Renal cortical epithelial cell (primary cell): ENCODE measurements around the gene MLPH. TPM values are rescaled to one million over a fixed set of nuclear protein-coding genes. Genes with fewer than 3 reads are reported as not detected.
A peak's percentile ranks its signal among the peaks of the same experiment; 100 is the strongest.
"Not testable (repeated sequence)": the region's sequence is repeated elsewhere in the genome, so short reads cannot be mapped to it uniquely, and the experiment has no call there.

ENCODE experiments used
- DNase-seq: peaks from one replicate; pipeline ENCODE4 v3.0.0-alpha.2; 2011; ENCODE audit warnings: low read depth
- total RNA-seq: library from RNA; depleted of rRNA; stranded (reverse); fragments of >200 nt; gene quantifications from 2 replicates; pipeline ENCODE4 v1.2.3, GENCODE V29; 2014

The MLPH gene
- total RNA-seq, 1 donor from 2014 or later: 24.6 TPM

DNA sequence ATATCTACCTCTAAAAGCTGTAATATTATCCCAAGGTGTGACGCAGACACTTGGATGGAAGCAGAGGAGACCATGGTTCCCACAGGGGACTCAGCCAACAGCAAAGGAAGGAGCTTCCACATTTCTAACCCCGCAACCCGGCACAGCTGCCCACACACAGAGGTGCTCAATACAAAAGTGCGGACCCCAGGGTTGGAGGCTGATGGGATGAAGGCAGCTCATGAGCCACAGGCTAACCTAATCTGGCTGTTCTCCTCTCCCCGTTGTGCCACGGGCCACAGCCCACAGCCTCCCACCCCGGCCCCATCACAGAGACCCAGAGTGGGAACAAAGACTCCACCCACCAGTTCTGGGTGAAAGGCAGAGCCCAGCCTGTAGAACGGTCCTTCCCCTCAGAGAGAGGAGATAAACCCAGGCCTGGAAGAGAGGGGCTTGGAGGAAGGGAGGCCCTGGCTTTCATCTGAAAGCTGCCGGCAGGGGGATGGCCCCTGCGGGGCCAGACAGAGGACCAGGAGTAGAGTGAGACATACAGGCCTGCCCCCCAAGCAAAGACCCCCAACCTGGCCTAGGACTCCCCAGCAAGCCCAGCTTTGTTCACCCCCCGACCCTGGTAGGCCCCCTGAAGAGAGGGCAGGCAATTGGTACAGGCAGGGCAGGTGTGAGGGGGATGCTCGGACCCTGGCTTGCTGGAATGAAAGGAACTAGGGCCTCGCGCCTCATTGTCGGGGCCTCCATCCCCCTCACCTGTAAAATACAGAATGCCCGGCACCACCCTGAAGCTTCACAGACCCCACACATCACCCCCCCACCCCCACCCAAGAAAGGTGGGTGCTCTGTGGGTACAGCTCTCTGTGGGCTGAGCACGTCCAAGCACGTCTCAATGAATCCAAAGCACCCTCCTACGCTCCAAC lies 96.6 kb downstream of the MLPH start:
- DNase-seq: no peak

DNA sequence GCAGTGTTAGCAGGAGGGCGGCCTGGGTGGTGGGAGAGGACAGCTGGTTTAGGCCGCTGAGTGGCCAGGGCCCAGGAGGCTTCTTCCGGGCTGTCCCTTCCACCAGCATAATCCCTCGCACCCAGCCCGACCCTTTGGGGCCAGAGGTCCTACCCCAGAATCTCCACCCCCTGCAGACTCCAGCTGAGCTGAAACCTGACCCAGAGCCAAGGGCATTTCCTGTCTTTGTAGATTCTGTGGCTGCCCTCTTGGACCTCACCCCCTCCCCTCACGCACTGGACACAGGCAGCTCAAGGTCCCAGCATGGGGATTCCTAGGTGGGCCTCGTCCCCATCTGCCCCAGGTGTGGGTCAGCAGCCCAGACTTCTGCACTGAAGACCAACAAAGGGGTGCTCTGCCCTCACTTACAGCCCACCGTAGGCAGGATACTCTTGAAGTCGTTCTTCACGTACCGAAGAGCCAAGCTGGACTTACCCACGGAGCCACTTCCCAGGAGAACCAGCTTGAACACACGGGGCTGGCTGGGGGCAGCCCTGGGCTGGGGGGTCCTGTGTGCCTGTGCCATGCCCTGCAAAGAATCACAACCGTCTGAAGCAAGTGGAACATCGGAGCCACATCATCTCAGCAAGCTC lies 98.7 kb downstream of the MLPH start:
- DNase-seq: no peak

DNA sequence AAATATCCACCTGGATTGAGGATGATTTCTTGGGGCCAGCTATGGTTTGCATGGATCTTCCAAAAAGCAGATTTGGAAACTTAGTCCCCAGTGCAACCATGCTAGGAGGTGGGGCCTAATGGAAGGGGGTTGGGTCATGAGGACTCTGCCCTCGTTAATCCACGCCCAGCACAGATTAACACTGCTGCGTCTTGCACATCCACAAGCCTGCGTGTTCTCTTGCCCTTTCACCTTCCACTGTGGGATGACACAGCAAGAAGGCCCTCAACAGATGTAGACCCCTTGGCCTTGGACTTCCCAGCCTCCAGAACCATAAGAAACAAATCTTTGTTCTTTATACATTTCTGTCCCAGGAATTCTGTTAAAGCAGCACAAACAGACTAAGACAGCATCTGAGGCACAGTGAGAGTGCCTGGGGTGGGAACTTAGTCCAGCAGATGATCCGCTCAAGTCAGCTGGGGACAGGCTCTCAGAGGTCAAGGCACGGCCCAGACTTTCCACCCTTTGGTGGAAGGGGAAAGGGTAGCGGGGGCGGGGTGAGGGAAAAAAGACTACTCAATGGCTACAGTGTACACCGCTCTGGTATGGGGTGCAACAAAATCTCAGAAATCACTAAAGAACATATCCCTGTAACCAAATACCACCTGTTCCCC lies 101.1 kb downstream of the MLPH start:
- no peak for DNase-seq

DNA sequence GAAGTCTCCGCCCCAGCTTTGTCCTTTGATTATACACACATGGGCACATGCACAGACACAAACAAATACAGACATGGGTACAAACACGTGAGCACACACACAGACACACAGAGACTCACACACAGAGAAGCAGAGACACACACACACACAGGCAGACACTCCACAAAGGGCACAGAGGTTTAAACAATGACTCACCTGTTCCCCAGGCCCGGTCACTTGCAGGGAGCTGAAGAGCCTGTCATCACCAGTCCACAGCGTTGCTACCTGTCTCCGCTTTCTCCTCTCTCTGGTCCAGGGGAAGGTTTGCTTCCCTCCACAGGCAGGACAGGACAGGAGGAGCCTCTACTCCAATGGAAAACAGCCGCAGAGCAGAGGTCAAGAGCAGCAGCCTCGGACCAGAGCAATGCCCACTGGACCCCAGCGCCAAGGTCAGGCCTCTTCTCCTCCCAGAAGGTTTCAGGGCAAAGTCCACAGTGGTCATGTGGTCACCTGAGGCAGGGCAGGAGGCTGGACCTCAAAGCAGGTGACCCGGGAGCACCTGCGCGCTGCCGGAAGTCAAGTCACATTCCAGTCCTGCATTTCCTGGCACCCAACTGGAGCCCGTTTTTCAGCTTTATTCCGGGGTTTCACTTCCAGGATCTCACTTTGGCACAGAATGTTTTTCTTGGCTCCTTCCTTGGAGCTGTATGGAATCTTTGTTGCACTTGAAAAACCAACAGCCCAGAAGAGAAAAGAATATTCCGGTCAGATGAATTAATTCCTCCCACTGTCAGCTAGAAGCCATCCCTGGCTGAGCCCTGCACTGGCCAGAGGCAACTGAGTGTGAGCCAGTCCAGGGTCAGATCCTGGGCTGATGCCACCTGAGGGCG lies 103.5 kb downstream of the MLPH start, which contains the start of gene RAB17:
RAB17 (minus strand) TSS at position 463 of the 869 bp plus-strand sequence. CDS start 4,580 bp downstream, outside the sequence.
- peak; percentile 75 for DNase-seq

DNA sequence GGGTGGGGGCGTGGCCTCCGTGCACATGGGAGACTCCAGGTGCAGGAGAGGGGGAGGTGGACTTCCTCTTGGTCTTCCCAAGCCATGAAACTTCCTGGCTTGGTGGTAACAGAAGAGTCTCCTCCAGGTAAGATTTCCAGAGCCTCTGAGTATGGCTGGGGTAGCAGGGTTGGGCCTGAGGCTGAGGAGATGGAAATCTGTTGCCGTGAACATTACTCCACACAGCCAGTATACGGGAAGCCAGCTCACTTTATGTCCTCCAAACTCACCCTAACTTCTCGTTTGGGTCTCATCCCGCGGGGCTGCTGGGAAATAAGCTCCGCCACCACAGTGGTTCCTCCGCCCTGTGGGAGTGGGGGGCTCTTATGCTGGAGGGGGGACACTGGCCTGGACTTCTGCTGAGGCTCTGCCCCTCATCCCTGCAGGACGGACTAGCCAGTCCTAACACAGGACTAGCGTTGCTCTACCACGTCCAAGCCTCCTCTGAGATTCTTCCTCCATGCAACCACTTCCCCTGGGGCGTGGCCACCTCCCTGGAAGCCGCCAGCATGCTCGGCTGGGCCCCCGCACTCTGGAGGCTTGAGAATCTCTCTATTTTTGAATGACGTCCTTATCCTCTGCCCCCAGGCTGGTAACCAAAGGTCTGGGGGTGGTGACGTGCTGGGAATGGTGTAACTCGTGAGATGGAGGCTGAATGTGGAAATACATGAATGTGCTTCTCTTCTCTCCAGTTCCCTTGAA lies 104.3 kb downstream of the MLPH start:
- no peak for DNase-seq

DNA sequence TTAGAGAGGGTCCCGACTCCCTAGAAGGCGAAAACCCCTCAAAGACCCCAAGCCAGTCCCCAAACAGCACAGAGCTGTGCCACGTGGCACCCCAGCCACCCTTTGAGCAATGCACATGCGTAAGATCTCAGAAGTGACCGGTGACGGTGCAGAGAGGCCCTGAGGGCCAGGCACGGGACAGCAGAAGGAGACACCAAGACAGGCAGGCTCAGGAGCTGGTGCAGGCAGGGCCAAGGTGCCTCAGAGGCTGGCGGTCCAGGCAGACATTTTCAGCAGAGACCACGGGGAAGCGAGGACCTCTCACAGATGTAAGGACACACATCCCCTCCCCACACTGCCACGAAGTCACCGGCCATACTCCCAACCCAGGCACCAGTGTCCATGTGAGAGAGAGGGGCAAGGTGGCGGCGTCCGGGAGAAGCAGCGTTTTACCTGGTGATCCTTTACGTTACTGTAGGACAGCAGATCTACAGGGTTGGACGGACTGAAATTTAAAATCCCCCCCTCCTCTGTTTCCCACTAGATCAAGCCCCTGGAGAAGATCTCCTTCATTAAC lies 105.5 kb downstream of the MLPH start:
- no peak for DNase-seq

DNA sequence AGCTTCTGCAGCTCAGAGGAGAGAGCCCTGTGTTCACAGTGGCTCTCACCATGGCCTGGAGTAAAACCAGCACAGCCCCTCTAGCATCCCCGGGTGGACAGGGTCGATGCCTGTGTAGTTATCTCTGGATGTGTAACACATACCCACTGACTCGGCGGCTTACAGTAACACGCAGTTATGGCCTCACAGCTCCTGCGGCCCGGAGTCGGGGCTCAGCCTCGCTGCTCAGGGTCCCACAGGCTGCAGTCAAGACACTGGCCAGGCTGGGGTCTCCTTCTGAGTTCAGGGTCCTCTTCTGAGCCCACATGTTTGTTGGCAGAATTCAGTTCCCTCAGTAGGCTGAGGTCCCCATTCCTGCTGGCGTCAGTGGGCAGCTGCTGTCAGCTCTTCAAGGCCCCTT lies 106.0 kb downstream of the MLPH start:
- no peak for DNase-seq

DNA sequence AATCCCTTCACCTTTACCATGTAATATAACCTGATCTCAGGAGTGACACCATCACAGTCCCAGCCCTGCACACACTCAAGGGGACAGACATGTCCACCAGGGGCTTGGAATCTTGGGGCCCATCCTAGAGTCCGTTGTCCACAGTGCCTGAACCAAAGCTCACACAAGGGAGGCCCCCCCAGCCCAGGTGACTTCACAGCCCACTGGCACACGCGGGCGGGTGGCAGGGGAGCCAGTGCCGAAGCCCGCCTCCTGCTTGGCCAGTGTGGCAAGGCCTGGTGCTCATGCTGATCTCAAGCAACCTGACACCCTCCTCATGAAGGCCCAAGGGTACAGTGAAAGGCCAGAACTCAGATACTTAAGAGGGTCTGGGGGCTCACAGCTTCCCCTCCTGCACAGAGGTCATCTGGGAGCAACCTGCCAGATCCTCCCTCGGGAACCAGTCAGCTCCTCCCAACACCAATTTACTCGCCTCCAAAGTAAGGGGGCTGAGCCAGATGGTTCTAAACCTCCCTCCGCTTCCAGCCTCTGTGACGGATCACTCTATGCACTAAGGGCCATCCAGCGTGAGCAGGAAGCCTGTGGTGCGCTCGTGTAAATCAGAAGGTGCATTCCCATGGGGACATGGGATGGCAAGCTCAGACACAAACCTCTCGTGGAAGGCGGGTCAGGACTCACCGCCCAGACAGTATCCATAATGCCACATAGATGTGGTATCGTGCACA lies 106.7 kb downstream of the MLPH start:
- DNase-seq: no peak

DNA sequence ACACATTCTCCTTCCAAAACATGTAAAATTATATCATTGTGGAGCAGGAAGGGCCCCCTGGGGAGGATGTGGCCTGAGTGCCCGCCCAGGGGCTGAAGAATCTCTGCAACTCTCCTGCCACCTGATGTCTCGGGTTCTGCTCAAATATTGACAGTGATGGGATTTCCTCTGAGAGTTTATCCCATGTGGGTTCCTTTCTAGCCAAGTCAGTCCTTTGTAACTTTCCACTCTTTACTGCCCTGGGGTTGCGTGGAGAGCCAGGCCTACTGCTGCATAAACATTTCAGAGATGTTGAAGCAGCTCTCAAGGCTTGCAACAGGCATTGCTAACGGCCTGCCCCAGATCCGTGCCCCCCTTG lies 107.4 kb downstream of the MLPH start:
- no peak for DNase-seq

DNA sequence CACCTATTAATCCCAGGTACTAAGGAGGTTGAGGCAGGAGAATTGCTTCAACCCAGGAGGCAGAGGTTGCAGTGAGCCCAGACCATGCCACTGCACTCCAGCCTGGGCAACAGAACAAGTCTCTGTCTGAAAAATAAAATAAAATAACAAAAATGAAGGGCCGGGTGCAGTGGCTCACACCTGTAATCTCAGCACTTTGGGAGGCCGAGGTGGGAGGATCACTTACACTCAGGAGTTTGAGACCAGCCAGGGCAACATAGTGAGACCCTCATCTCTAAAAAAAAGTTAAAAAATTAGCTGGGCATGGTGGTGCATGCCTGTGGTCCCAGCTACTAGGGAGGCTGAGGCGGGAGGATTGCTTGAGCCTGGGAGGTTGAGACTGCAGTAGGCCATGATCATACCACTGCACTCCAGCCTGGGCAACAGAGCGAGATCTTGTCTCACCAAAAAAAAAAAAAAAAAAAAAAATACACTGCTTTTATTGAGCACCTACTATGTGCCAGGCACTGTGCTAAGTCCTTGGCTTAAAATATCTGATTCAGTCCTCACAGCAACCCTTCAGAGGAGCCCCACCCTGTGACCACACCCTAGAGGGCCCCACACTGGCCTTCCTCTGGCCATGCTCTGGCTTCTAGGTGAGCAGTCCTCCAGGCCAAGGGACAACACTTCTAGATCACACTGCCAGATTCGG lies 108.9 kb downstream of the MLPH start:
- DNase-seq: not testable (repeated sequence)

DNA sequence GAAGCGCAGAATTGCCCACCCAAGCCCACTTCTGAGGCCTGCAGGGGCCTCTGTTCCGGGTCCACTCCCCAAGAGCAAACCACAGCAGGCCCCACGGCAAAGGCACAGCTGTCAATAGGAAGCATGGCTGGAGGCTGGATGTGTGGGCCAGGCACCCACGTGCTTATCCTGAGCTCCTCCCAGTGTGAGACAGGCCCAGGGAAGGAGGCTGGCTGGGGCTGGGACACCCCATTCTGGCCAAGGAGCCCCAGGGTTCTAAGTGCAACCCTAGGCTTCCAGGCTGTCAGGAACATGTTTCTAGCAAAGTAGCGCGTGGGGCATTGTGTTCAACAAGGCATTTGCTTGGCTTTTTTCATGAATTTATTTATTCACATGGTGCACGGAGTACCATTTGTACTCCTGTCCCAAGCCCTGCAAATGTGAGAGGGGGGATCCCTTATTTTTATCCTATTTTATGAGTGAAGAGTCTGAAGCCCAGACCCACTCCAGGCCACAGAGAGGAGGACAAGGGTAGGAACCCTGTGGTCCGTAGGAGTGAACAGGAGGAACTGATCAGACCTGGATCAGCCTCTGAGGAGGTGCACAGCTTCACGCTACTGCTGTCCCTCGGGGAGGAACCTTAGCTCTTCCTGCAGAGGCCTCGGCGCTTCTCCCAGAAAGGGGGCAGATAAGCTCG lies 109.6 kb downstream of the MLPH start:
- no peak for DNase-seq

DNA sequence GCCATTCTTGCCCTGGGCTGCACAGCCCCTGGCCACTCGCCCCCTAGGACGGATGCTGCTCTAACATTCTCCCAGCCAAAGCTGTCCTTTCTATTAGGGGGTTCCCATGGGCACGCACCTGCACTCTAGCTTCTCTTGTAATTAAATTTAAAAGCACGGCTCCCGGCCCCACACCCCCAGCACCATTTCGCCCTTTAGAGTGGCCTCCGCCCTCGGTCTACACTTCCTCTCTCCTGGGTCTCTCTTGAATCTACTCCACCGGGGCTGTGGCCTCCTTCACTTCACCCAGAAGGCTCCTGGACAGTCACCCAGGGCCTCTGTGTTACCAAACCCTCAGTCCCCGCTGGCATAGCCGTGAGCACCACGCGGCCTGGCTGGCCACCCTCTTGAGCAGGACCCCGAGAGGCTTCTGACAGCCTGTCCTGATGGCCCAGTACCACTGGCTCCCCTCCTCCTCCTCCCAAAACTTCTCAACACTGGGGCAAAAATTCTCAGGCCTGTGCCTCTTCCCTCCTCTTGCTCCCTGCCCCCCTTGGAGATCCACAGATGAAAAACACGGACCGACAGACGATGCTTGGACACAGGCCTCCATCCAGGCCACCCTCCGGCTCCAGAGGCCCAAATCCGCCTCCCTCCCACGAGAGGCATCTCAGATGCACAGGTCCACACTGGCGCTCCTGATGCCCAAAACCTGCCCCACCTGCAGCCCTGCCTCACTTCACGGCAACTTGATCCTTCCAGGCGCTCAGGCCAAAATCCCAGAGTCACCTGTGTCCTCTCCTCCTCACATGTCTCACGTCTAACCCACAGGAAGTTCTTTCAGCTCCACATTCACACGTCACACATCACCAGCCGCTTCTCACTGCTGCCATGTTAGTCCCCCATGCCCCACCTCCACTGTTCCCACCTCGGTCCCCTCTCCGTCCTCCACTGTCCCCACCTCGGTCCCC lies 110.4 kb downstream of the MLPH start:
- DNase-seq: no peak

DNA sequence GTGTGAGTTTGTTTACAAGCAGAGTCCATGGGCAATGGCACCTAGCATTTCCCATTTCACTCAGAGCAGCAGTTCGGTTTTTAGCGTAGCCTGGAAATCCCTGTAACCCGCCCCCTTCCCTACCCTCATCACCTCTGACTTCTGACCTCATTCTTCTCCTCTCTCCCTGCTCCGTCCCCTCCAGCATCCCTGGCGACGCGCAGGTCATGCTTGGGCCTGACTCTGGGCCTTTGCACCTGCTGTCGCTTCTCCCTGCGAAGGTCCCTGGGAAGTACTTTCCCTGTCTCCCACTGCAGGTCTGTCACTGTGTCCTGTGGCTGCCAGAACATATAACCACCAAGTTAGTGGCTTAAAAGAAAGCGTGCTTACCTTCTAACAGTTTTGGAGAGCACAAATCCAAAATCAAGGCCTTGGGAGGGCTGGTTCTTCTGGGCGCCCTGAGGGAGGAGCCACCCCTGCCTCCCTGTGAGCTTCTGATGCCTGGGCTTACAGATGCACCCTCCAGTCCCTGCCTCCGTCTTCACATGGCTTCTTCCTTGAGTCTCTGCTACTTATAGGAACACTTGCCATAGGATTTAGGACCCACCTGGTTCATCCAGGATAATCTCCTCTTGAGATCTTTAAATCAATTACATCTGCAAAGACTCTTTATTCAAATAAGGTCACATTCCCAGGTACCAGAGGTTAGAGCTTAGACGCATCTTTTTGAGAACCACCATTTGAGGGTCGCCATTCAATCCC lies 111.6 kb downstream of the MLPH start:
- DNase-seq: no peak

DNA sequence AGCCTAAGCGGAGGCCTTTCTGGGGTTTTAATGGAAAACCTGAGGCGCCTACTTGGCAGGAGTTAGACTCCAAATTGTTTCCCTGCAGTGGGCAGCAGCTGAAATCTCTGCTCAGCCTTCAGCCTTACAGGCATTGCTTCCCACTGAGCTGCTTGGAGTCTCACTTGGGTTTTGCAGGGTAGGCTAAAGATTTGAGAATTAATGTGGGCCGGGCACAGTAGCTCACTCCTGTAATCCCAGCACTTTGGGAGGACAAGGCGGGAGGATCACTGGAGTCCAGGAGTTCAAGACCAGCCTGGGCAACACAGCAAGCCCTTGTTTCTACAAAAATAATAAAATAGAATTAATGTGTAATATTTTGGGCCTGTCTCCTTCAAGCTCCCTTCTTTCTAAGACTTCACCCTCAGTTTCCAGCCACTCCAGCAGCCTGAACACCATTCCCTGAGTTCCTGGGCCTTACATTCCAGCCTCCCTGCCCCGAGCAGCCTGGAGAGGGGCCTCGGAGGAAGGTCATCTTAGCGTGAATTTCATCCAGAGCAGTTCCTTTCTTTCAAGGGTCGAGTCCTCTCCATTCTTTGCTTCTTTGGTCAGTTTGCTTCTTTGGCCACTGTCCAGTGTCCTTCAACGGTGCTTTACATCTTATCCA lies 112.5 kb downstream of the MLPH start:
- DNase-seq: no peak

DNA sequence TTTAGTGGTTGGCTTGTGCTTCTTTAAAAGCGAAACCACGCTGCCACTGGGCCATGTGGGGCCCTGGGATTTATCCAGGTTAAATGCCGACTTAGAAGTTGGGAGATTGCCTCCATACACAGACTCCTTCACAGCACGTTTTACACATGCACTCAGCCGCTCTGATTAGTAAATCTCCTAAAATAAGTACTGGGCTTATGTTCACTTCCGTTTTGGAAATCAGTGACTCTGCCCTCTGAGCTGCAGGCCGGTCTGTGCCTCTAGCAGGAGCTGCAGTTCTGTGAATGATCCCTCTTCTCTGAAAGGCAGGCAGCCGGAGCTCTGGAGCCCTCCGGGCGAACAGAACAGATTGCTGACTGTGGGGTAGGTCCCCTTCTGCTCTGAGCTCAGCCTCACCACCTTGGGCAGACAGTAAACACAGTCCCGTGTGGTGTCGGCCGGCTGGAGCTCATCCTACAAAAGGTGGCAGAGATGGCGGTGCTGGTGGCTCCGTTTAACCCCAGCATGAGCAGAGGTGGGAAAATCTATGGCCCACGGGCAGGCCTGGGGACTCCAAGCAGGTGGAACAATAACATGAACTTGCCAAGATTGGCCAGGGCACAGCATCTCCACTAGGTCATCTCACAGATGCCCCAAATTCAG lies 113.3 kb downstream of the MLPH start:
- no peak for DNase-seq
